GM21737 (cell line): Measurements from ENCODE around the gene GSX1.
"Not testable (repeated sequence)": the region's sequence is repeated elsewhere in the genome, so short reads cannot be mapped to it uniquely, and the experiment has no call there.

ENCODE experiments used
- ATAC-seq: cut with Tn5 transposase; IDR thresholded peaks from one replicate; pipeline ENCODE4 v1.9.1; 2021; ENCODE audit warnings: mild to moderate bottlenecking, moderate library complexity; ENCODE audit not compliant: unreplicated experiment

GSX1 gene

DNA sequence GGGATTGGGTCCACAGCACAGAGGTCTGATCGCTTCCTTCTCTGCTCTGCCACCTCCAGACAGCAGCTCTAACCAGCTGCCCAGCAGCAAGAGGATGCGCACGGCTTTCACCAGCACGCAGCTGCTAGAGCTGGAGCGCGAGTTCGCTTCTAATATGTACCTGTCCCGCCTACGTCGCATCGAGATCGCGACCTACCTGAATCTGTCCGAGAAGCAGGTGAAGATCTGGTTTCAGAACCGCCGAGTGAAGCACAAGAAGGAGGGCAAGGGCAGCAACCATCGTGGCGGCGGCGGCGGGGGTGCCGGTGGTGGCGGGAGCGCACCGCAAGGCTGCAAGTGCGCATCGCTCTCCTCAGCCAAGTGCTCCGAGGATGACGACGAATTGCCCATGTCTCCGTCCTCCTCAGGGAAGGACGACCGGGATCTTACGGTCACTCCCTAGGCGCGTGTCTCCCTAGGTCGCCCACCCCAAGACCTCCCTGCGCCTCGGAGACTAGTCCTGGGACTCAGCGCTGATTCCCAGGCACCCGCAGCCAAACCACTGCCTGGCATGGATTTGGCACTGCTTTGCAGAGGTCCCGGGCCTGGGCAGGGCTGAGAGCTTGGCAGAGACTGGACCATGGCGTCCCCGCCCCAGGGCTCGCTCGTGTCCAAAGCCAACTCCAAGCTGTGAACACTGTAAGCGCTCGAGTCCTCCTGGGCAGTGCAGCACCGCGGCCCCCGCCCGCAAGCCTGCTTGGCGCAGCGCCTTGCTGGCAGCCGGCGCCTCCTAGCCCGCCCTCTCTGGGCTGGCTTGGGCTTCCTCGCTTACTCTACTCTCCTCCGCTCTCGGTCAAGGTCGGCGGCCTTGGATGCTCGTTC is 1.5 kb downstream of the GSX1 start:
- ATAC-seq, result no peak

DNA sequence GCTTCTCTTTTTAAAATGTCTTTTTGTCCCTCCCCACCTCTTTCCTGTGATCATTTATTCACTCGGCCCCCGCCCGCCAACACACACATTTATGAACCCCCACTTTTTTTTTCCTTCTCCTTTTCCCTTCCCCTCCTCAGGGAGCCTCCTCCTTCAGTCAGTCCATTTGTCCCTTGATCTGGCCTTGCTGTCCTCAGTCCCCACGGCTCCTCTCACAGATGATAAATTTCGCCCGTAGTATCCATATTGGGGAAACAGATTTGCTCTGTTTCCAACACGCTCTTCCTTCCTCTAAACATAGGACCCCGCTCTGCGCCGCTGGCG is 2.0 kb downstream of the GSX1 start:
- no peak for ATAC-seq

DNA sequence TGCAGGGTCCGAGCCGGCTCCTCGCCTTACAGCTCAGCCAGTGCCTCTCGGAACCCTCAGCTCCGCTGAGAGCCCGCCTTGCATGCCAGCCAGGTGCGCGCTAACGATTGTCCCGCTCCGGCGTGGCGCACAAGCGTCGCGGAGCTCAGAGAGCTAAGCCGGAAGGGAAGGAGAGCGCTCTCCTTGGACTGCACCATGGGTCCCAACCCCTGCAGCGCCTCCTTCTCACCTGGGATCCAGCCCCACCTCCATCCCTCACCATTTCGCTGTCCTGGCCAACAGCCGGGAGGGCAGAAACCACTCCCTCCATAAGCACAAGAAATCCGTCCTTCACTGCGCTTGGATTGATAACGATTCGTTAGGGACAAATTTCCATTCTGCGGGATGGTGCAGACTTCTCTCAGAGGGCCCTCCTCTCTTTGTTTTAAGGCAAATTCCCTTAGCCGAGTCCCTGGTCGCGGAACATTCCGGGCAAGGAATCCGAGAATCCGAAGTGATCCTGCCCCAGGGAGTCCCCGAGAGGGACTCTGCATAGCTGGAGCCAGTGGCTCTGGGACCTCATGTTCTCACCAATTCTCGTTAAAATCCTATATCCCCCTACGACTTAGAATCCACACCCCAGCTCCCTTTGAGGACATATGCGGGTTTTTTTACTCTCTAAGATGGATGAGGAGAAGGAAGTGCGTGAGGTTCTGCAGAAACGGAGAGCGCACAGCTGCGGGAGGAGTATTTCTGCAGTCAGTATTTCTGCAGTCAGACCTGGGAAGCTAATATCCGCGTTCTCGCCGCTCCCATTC is 2.8 kb downstream of the GSX1 start:
- ATAC-seq, result no peak

DNA sequence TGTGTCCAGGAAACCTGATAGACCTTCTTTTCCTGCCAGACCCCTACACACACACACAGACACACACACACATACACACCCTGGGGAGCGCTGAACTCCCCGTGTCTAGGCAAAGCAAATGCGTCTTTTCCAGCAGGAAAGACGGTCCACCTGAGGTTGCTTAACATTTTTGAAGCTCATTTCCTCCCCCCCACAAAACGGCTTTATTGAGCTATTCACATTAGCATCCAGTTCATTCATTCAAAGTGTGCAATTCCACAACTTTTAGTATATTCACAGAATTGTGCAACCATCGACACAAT is 3.4 kb downstream of the GSX1 start:
- no peak for ATAC-seq

DNA sequence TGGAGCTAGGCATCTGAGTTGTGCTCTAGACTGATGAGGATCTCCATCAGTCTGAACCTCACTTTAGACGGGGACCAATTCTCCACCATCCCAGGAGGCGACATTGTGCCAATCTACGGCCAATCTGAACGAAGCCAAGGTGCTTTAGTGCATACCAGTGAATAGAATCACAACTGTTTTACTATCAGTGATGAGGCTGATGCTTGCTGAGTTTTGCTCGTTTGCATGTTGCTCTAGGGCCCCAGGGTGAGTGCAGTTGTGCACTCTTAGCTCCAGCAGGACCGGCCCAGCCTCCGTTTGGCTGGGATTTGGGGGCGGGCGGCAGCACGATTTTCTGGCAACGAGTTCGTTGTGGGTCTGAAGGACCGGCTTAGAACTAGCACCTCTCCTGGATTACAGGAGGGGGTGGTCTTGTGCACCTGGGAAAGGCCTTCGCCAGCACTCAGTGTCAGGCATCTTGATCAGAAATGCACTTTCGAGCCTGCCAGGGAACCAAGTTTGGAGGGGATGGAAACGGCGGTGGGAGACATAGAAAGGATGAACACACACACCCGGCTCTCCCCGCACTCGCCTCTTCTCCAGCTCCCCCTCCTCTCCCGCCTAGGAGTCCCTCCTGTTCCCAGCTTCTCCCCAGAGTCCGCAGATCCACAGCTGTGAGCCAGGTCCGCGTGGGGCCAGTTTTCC is 4.4 kb downstream of the GSX1 start:
- ATAC-seq, result no peak

DNA sequence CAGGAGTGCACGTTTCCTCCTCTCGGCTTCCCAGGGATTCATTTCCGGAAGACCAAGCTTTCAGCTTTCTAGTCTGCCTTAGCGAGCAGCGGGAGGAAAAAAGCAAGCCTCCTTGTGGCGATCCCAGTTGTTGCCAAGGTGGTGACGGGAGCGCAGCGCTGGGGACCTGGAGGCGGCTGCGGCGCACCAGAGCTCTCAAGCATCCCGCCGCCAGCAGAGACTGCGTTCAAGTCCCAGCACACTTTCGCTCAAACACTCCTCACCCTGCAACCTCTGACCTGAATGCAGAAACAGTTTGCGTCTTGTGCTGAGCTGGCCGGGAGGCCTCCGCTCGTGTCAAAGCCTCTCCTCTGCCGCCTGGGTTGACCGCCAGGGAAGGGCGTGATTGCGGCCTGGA is 4.9 kb downstream of the GSX1 start:
- ATAC-seq, result no peak

DNA sequence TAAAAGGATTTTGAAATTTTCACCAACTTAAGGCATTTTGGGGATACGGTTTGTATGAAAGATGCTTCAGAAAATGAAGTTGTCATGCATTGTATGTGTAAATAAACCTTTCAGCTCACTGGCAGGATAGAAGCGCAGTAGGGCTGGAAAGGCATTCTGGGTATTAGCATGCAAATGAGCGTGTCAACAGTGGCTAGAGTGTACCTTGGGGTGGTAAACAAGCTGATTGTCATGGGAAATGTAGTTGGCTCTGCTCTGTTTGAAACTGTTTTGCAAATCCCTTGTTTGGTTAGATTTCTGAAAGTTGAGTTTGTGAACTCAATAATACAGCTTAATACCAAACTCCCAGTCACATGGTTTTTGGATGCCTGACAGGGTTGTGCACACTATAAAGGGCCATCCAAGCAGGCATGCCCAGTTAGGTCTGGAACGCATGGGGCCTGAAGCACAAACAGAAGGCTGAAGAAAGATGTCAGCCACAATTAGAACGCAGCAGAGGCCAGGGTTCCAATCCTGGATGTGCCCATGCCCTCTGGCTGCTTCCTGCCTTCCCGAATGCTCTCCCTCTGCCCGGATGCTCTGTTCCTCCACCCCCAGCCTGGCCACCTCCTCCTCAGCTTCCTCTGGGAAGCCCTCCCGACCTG is 14.6 kb downstream of the GSX1 start:
- no peak for ATAC-seq

DNA sequence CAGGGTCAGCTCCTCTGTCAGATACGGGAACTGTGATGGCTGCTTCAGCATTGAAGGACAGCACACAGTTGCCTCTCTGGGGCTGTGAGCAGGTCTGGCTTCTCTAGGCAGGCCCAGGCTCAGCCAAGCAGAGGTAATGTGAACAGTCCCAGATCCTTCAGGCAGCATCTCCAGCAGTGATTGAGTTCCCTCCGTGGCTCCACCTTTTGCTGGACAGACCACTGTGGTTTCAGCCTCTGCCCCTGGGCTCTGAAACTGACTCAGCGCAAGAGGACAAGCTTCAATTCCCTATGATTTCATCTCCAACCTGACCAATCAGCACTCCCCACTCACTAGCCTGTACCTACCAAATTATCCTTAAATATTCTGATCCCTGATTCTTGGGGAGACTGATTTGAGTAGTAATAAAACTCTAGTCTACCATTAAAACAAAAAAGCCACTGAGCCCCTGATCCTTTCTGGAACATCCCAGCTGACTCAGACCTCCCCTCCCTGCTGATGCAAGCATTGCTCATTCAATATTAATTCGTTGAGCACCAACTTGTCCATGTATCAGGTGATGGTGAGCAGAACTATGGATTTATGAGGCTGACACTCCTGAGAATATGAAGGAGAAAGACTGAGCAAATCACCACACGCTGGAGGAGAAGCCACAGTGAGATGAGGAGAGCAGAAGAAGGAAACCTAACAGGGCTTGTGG is 16.7 kb downstream of the GSX1 start:
- ATAC-seq, result no peak

DNA sequence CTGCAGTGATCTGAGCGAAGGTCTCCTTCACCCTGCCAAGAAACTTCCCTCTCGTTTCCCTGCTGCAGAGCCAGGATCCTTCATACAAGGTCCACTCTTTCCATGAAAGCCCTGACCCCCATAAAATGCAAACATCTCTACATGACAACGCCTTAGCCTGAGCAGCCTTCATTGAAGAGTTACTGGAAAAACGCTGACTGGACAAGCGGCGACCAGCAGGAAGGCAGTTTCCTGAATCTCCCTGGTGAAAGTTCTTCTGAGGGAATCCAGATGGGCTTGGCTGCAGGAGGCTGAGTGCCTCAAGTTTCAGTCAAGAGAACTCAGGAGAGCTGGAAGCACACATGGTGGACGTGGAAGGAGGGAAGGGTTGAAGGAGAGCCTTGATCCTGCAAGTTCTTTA is 17.7 kb downstream of the GSX1 start:
- no peak for ATAC-seq

DNA sequence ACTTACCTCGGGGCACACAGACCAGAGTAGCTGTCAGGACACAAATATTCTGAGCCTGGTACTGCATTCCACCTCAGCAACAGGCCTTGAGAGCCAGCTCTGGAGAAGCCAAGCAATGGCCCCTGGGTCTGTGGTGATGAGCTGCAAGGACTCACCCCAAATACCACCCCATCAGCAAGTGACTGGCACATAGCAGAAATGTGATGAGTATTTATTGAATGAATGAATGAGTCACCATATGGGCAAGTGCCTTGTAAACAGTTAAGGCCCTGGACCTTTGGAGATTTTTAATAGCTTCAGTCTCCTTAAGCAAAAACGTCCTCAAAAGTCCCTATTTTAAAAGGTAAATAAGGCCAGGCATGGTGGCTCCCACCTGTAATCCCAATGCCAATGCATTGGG is 18.2 kb downstream of the GSX1 start:
- no peak for ATAC-seq

DNA sequence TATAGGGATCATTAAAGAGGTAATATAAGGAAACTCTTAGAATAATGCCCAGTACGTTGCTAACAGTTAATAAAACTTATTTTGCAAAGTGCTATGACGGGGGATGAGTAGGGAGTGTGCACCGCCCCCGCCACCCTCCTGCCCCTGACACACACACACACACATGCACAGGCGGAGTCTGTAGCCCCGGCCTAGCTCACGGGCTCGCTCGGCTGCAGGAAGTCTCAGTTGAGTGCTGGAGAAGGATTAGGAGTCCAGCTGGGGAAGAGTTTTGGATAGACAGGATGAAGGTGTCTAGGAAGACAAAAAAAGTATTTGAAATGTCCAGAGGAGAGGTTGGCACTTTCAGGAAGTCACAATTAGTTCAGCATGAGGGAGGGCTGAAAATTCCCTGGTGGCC is 21.5 kb downstream of the GSX1 start:
- ATAC-seq, result no peak

DNA sequence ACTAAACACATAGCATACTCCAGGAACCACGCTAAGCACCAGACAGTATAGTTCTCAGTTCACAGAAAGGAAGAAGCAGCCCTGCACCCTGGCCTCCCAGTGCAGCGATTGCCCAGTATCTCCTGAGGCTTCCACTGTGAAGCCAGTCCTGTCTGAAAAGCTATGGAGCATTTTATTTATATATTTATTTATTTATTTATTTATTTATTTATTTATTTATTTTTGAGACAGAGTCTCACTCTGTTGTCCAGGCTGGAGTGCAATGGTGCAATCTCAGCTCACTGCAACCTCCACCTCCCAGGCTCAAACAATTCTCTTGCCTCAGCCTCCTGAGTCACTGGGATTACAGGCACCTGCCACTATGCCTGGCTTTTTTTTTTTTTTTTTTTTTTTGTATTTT is 25.5 kb downstream of the GSX1 start:
- not testable (repeated sequence) for ATAC-seq

DNA sequence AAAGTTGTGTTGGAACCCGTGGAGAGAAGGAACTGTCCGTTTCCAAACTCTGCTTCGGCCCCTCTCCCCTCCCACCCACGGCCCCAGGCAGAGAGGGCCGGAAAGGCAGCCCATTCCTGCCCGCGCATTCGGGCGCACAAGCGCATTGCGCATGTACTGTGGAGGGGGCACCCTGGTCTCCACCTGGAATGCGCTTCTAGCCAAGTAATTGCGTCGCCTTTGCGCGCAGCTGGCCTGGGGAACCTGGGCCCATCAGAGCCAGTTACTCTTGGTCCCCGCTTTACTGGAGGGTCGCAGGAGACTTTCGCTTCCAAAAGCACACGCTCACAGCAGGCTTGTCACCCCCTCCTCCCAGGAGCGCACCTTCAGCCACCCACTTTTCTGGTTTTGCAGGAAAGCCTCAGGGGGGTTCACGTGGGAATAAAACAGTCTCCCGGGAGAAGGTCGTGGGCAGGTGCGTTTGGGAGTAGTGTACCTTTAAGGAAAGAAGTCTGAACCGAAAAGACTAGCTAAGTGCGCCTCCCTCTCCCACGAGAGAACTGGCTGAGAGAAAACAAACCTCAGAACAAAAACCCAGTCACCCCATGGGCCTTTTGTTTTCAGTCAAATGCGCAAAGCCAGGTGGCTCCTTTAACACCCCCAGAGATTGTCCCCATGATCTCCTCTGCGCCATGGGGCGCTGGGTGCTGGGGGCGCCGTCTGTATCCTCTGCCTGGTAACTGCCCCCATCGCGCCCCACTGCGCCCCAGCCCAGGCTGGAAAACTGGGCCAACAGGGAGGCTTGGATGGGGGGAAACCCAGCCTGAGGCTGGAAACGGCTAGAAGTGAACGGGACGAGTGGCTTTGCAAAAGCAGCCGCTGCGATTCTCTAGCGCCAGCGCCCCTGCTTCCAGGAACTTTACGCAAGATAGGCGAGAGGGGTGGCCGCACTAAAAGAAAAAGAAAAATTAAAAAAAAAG is 28.5 kb downstream of the GSX1 start:
- no peak for ATAC-seq

DNA sequence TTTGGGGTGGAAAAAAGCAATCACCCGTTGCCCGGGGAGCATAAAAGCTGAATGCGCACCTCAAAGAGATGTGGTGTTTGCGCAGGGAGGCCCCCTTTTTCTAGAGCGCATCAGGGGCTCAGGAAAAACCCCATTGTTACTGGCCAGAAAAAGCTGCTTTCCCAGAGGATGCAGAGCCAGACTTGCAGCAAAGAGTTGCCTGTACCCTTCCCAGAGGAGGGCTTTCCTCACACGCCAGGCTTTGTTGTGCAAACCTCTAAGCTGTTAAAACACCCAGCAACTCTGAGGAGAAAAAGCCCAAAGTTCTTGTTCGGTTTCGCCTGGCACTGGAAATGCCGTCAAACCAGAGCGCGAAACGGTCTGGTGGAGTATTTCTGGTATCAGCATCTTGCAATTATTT is 29.3 kb downstream of the GSX1 start:
- no peak for ATAC-seq

DNA sequence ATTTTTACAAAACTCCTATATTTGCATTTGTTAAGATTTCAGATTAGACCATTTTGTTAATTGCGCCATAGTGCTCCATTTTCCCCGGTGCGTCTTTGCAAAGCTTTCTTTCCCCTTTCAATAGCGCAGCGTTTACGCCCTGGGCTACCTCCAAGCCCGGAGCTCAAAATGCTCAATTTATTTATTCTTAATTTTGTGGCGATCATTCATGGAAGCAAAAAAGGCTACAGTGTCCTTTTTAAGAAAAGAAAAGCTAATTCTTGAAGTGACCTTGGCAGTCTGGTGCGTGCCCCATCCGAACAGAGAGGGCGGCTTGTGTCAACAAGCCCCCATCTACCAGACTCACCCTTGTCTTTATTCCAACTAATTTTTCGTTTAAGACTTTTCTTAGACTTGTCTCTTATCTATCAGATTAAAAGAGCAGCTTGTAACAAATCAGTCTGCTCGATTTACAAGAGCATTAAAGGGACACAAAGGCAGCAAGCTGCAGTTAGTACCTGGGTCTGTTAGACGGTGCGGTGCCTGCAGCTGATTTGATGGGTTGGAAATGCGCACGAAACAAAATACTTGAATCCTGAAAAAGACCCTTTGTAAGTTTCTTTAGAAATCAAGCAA is 30.1 kb downstream of the GSX1 start:
- no peak for ATAC-seq

DNA sequence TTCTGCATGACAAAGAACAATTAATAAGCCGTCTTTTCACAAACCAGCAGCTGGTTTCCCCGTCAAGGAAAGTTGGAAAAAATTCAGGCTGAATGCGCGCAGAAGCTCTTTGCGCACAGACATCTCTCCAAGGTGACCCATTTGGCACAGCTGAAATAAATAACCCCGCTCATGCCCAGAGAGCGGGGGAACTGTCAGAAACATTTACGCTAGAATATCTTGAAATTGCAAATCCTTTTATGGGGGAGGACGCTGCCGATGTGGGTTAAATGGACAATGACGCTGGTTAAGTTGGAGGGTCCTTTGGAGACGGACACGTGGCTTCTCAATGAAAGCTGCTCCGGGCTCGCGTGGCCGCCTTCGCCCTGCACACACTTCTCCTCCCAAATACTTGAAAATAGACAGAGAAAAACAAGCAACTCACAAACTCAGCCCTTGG is 30.6 kb downstream of the GSX1 start:
- no peak for ATAC-seq

DNA sequence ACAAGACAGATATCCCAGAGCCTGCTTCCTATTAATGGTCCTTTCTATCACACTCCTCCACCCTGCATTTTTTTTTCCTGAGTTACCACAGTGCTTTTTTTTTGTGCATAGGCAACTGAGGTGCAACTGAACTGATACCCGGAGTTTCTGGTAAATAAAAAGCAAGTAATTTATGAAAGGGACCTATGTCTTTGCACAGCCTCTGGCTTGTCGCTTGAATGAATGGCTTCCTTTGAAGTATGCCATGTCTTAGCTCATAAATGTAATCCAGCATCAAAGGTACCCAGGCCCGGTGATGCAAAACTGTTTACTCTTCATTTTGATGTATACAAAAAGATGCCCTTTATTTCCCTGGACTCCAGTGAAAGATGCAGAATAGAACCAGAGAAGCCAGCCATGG is 31.8 kb downstream of the GSX1 start:
- no peak for ATAC-seq

DNA sequence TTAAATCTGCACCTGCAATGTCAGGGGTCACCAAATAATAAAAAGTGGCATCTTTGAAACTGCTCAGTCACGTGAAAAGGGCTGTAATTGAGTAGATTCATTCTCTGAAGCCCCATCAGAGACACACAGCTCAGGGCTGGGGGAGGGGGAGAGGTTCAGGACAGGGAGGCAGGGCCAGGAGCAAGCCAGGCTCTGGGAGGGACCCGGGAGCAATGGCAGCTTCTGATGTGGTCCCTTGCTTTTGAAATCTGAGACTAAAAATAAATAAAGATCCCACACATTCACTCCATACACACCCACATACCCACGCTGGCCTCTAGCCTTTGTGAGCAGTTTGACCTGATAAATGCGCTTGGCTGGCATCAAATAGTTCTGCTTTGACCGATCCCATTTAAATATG is 32.8 kb downstream of the GSX1 start:
- ATAC-seq, result no peak
